IPS DF 4.7 (cell line): ENCODE measurements around the gene SNTA1.
"Not testable (repeated sequence)": the region's sequence is repeated elsewhere in the genome, so short reads cannot be mapped to it uniquely, and the experiment has no call there.

Experiments
- DNase-seq: peaks from one replicate; pipeline ENCODE4 v3.0.0-alpha.2; 2013; ENCODE audit warnings: low spot score; ENCODE audit errors: extremely low read depth

Gene SNTA1

DNA sequence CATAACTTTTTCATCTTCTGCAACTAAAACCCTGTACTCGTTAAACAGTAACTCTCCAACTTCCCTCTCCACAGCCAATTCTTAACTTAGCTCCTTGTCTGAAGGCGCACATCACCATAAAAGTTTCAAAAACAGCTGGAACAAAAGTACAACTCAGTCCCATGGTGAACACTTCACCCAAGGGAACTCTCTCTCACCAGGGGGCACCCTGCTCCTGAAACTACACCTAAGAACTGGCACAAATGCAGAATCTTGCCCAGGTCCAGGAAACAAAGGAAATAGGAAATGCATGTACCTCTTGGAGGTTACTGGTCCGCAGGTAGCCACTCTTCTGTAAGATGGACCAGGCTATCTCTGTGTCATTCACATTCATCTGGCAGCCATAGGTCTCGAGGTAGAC lies 48.8 kb downstream of the SNTA1 start:
- no peak for DNase-seq

DNA sequence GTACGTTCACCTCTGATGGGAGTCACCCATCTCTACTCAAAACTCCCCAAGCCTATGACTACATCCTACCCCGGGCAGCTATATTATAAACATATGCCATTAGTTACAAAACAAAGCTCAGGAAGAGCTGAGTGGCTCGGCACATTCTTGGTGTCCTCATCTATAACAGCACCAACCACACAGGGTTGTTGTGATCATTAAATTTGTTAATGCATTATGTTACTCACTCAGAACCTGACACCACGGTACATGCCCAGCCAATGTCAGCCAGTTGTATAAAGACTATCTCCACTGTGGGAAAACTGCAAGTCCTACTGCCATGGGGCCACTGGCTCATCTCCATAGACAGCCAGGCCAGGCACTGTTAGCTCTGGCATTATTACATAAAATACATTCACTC lies 50.0 kb downstream of the SNTA1 start:
- DNase-seq, result no peak

DNA sequence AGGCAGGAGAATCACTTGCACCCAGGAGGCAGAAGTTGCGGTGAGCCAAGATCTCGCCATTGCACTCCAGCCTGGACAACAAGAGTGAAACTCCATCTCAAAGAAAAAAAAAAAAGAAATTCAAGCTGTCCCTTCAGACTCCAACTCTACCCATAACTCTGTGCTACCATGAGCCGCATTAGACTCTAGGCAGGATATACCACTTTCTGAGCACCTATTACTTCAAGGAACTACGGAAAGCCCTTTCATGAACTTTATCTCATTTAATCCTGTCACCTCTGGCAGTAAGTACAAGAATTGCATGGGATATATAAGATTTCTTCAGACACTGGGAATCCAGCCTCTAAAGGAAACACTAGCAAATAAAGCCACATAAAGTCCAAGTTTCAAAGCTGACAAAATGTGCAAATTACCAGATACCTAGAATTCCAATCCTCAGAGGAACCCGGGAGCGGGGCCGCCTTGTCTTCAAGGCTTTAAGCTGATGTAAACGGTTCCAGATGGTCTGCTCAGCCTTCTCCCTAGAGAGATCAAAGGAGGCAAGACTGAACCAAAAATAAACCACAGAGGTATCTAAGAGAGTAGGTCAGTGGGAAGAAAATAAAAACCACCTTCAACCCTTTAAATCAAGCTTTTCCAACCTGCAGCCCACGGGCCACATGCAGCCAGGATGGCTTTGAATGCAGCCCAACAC lies 51.7 kb downstream of the SNTA1 start:
- no peak for DNase-seq

DNA sequence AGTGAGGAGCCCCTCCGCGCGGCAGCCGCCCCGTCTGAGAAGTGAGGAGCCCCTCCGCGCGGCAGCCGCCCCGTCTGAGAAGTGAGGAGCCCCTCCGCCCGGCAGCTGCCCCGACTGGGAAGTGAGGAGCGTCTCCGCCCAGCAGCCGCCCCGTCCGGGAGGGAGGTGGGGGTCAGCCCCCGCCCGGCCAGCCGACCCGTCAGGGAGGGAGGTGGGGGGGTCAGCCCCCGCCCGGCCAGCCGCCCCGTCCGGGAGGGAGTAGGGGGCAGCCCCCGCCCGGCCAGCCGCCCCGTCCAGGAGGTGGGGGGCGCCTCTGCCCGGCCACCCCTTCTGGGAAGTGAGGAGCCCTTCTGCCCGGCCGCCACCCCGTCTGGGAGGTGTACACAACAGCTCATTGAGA lies 54.2 kb downstream of the SNTA1 start:
- not testable (repeated sequence) for DNase-seq

DNA sequence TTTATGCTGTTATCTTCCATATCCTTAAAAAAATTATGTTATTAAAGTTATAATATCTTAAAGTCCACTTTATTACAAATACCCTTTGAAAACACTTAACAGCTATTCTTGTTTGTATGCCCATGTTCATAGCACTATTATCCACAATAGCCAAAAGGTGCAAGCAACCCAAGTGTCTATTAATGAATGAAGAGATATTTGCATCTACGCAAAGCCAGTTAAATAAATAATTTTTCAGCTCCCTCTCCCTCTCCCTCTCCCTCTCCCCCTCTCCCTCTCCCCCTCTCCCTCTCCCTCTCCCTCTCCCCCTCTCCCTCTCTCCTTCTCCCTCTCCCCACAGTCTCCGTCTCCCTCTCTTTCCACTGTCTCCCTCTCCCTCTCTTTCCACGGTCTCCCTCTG lies 55.3 kb downstream of the SNTA1 start:
- no peak for DNase-seq

DNA sequence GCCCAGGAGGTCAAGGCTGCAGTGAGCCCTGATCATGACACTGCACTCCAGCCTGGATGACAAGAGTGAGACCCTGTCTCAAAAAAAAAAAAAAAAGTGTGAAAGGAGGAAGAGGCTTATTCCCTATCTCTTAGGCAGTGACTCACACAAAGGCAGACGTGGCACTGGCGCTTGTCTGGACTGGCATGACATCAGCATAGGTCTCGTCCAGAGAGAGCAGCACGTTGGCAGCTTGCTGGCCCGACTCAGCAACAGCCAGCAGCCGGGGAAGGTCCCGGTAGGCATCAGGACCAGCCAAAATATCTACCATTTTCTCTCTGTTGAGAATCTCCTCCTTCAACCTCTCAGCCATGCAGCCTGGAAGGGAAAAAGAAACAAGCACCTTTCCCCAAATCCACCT lies 56.4 kb downstream of the SNTA1 start:
- DNase-seq, result no peak

DNA sequence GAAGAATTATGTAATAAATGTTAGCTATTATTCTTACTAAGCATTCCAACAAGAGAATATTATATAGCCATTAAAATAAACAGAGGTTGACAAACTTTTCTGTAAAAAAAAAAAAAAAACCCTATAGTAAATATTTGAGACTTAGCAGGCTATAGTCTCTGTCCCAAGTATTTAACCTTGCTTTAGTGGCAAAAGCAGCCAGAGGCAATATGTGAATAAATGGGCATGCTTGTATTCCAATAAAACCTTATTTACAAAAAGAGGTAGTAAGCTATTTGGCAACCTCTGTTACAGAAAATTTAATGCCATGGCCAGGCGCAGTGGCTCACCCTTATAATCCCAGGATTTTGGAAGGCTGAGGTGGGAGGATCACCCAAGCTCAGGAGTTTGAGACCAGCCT lies 56.9 kb downstream of the SNTA1 start:
- DNase-seq, result no peak

DNA sequence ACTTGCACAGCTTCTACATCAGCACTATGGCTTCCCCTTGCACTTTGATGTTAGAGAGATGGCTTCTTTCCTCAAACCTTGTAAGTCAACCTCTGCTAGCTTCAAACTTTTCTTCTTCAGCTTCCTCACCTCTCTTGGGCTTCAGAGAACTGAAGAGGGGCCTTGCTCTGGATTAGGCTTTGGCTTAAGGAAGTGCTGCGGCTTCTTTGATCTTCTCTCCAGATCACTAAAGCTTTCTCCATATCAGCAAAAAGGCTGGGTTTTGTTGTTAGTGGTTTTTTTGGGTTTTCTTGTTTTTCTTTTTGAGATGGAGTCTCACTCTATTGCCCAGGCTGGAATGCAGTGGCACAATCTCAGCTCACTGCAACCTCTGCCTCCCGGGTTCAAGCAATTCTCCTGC lies 66.2 kb downstream of the SNTA1 start:
- DNase-seq, result no peak

DNA sequence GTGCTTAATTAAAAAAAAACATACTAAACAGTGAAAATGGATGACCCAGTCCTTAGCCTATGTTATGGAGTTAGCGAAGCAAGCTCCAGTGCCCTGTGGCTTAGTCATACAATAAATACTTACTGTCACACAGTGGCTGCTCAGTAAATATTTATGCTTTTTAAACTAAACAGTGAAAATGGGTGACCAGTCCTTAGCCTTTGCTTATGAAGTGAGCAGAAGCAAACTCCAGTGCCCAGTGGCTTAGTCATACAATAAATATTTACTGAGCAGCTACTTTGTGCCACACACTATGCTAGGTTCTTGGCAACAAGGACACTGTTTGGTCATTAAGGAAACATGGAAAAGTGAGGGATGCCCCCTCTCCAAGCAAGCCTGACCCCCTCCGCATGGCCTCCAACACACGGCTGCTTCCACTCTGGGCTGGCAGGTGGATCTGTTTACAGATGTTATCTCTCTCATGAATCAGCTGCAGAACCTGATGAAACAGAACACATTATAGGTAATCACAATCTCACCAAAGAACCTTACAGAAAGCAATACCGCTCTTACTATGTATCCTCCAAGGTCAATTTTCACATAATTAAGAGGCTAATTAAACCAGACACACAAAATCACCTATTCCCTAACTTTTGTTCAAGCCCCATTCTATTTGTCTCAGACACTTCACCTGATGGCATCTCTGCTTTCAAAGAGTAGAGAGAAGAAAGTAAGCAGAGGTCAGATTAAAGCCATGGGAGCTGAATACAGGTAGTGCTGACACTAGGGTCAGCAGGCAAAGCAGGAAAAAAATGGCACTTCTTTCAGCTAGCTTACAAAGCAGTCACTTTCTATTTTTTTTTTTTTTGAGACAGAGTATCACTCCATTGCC lies 69.6 kb downstream of the SNTA1 start:
- no peak for DNase-seq

DNA sequence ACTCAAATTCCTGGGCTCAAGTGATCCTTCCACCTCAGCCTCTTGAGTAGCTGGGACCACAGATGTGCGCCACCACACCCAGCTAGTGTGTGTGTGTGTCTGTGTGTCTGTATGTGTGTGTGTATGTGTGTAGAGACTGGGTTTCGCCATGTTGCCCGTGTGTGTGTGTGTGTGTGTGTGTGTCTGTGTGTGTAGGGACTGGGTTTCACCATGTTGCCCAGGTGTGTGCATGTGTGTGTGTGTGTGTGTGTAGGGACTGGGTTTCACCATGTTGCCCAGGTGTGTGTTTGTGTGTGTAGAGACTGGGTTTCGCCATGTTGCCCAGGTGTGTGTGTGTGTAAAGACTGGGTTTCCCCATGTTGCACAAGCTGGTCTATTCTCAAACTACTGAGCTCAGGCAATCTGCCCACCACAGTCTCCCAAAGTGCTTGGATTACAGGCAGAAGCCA lies 70.5 kb downstream of the SNTA1 start:
- DNase-seq, result no peak

DNA sequence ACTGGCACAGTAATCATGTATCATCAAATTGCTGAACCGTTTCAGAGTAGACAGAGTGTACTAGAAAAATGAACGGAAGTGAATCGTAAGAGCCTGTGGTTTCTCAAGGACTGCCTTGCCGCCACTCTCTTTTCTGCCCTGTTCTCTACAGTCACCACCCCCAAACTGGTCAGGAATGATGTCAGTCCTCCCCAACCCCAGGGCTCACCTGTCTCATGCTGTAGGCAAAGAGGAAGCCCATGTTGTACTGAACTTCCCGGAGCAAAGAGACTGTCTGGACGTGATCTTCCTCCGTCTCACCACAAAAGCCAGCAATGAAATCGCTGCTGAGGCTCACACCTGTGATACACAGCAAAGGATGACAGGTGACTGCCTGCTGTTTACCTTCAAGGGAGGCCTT lies 73.3 kb downstream of the SNTA1 start:
- no peak for DNase-seq

DNA sequence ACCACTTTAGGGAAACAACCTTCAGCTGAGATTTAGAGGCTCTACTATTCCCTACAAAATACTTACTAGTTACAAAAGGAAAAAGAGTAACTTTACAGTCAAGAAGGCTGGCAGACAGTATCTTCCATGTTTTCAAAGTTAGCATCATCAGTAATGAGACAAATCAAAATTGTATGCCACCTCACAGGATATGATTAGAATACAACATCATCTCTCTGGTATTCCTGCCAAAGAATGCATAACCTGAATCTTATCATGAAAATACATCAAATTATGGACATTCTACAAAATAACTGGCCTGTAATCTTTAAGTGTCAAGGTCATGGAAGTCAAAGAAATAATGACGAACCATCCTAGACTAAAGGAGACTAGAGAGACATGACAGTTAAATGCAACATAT lies 80.7 kb downstream of the SNTA1 start:
- no peak for DNase-seq

DNA sequence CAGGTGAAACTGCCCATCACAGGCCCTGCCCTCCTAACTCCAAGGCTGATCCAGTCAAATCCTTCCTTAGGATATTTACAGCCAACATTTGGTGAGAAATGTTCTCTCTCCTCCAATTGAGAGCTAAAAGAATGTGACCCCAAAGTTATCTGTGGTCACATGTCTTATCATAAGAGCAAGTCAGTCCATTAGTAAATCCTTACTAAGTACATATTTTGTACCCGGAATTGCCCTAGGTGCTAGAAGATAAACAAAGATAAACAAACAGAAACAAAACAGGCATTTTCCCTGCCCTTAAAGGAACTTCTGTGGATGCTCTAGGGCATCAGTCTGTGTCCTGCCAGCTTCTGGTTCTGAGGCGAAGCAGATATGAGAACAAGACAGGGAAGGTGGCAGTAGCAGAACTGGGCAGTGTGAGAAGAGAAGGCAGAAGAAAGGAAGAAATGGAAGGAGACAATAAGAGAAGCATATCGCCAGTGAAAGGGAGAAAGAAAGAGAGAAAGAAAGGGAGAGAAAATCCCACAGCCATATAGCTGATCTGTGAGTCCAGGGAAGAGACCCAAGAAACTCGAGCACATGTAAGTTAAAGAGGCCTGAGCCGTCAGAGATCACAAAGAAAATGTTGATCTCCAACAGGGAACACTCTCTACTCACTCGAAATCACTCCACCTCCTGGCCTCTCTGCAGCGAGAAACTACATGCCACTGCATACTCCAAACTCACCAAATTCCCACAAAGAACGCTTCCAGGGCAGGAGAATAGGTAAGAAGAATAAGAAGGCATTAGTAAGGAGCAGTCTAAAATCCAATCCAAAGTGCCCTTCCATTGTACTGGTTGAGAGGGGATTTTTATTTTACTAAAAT lies 83.9 kb downstream of the SNTA1 start:
- no peak for DNase-seq
